Chondrocyte (in vitro differentiated cells): Measurements from ENCODE around the gene DAND5. TPM values are rescaled to one million over a fixed set of nuclear protein-coding genes. Genes with fewer than 3 reads are reported as not detected.
"Not testable (repeated sequence)": the region's sequence is repeated elsewhere in the genome, so short reads cannot be mapped to it uniquely, and the experiment has no call there.

ENCODE experiments used
- DNase-seq: peaks from one replicate; pipeline ENCODE4 v3.0.0; 2021; ENCODE audit warnings: mixed read lengths, low spot score
- H3K27ac Mint-ChIP-seq: one replicate; pipeline ENCODE4 v1.8.0; 2021; ENCODE audit warnings: mild to moderate bottlenecking, moderate library complexity, mixed read lengths; ENCODE audit not compliant: unreplicated experiment
- H3K27me3 Mint-ChIP-seq: 2 replicates; pipeline ENCODE4 v1.8.0; 2021; ENCODE audit warnings: low read depth, mixed read lengths
- H3K36me3 Mint-ChIP-seq: 2 replicates; pipeline ENCODE4 v1.8.0; 2021; ENCODE audit warnings: low read depth, mixed read lengths
- H3K4me1 Mint-ChIP-seq: 2 replicates; pipeline ENCODE4 v1.8.0; 2021; ENCODE audit warnings: low read depth, mild to moderate bottlenecking, mixed read lengths
- H3K4me3 Mint-ChIP-seq: one replicate; pipeline ENCODE4 v1.8.0; 2021; ENCODE audit warnings: mild to moderate bottlenecking, moderate library complexity, mixed read lengths; ENCODE audit not compliant: unreplicated experiment
- H3K9me3 Mint-ChIP-seq: 2 replicates; pipeline ENCODE4 v1.8.0; 2021; ENCODE audit warnings: low read depth, mixed read lengths
- CTCF ChIP-seq: fragments of 200-600 bp; sonication (generic); IDR thresholded peaks from 2 replicates; pipeline ENCODE4 v1.5.0; 2021; ENCODE audit warnings: antibody characterized with exemption, mild to moderate bottlenecking, moderate library complexity
- total RNA-seq: library from RNA; stranded (reverse); gene quantifications from 3 replicates; pipeline ENCODE4 v1.2.1, GENCODE V29; 2021

Gene DAND5
- total RNA-seq, 1 donor from 2014 or later, result 0.57 TPM

GRCh38 chr19:12946731-12947496 is 22.5 kb upstream of the DAND5 start:
- DNase-seq, result no peak
- H3K27ac Mint-ChIP-seq, result peak overlapping the region; percentile 95
- H3K4me1 Mint-ChIP-seq, result peaks cover 55% of the 10 kb centered on the region
- no peak for TF ChIP-seq CTCF
- peak overlapping the region; percentile 83 for H3K4me3 Mint-ChIP-seq
- H3K36me3 Mint-ChIP-seq, result peaks cover 35% of the 10 kb centered on the region
- H3K27me3 Mint-ChIP-seq, result no peaks in the 10 kb centered on the region
- no peaks in the 10 kb centered on the region for H3K9me3 Mint-ChIP-seq

GRCh38 chr19:12947702-12948611 is 21.4 kb upstream of the DAND5 start:
- peaks cover 31% of the 10 kb centered on the region for H3K36me3 Mint-ChIP-seq
- peak overlapping the region; percentile 78 for H3K27ac Mint-ChIP-seq
- H3K4me3 Mint-ChIP-seq, result no peak overlapping the region
- DNase-seq, result no peak
- no peaks in the 10 kb centered on the region for H3K27me3 Mint-ChIP-seq
- H3K9me3 Mint-ChIP-seq, result no peaks in the 10 kb centered on the region
- TF ChIP-seq CTCF, result no peak
- H3K4me1 Mint-ChIP-seq, result peaks cover 56% of the 10 kb centered on the region

DNA sequence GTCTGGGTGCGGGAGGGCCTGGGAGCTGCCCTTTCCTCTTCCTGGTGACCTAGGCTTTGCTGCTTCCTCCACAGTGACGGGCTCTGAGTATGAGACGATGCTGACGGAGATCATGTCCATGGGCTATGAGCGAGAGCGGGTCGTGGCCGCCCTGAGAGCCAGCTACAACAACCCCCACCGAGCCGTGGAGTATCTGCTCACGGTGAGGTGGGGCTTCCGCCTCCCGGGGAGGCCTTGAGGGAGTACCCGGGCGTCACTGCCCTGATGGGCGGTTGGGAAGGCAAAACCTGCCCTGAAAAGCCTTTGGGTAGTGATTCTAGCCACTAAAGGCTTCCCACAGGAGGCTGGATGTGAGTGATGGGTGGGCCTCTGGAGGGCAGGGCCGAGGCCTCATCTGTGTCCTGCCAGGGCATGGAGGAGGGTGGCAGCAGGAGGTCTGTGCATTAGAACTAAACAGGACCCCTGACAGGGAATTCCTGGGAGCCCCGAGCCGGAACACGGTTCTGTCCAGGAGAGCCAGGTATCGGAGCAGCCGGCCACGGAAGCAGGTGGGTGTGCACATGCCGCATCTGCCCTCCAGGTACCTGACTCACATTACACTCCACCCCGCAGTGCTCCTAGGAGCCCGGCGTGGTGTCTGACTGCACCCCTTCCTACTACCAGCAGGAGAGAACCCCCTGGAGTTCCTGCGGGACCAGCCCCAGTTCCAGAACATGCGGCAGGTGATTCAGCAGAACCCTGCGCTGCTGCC is 20.6 kb upstream of the DAND5 start:
- DNase-seq, result no peak
- Mint-ChIP-seq H3K27ac (no peak overlapping the region), H3K27me3 (no peaks in the 10 kb centered on the region), H3K4me1 (peaks cover 57% of the 10 kb centered on the region), H3K9me3 (no peaks in the 10 kb centered on the region), H3K36me3 (peaks cover 24% of the 10 kb centered on the region), H3K4me3 (no peak overlapping the region)
- TF ChIP-seq CTCF, result no peak

DNA sequence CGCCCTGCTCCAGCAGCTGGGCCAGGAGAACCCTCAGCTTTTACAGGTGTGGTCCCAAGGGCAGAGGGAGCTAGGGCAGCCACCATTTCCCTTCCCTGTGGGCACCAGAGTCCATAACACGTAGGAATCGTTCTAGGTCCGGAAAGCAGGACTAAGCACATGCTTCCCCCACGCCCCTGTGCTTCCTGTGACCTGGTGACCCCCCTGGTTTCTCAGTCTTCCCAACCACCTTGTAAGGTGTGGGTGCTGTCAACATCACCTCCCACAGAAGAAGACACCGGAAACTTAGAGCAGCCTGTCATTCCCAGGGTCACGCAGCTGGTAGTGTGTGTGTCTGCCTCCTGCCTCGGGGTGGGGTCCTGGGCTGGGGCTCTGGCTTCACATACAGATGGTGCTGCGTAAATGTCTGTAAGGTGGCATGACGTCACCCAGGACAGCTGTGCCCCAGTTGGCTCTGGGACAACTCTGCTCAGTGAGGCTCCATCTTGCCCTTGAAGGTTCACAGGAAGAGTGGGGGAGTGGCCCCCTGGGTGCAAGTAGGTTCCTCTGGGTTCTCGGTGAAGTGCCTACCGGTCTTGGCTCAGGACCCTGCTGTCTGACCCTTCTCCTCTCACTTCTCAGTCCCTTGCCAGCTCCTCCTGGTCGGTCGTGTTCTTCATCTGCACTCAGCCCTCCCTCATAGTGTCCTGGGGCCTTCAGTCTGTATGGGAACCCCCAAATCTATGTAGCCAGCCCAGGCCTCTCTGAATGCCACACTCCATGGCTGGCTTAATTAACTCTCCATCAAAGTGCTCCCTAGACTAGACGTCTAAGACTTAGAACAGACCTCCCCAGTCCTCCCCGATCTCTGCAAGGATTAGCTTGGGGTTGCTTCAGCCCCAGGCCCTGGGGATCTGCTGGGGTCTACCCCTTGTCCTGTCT is 19.8 kb upstream of the DAND5 start:
- Mint-ChIP-seq H3K9me3 (no peaks in the 10 kb centered on the region), H3K4me1 (peaks cover 61% of the 10 kb centered on the region), H3K36me3 (peaks cover 25% of the 10 kb centered on the region), H3K27me3 (no peaks in the 10 kb centered on the region), H3K27ac (peak overlapping the region; percentile 99), H3K4me3 (no peak overlapping the region)
- no peak for TF ChIP-seq CTCF
- no peak for DNase-seq

GRCh38 chr19:12952050-12952449 is 17.3 kb upstream of the DAND5 start:
- H3K27ac Mint-ChIP-seq, result peak overlapping the region; percentile 99
- not testable (repeated sequence) for H3K9me3 Mint-ChIP-seq, H3K27me3 Mint-ChIP-seq, DNase-seq
- peaks cover 25% of the 10 kb centered on the region for H3K36me3 Mint-ChIP-seq
- H3K4me1 Mint-ChIP-seq, result peaks cover 70% of the 10 kb centered on the region
- peak overlapping the region; percentile 51 for H3K4me3 Mint-ChIP-seq
